Stimulated activated CD4-positive, alpha-beta T cell treated with anti-CD3 and anti-CD28 coated beads, Interleukin-2, amount 100 ng/mL, for 24 hours (primary cell): ENCODE results near the gene RAB7A.

Source experiments
- DNase-seq, 2 donors: peaks; one replicate each; pipeline ENCODE4 v3.0.0-alpha.2; 2020

RAB7A gene

DNA sequence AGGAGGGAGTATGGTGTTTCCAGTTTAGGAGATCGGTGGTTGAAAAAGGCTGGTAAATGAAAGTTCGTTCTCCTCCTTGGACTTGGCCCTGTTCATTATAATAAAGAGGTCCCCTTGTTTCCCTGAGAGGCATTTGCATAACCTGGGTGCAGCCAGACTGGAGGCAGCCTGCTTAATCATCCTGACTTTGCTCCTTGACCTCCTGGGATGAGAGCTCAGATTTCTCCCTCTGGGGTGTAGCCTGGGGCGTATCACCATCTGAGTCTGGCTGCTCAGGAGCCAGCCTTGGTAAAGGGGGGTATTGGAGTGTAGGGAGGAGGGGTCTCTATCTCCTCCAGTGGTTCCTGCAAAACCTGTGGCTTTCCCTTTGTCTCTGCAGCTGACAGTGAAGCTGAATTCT is 132.2 kb downstream of the RAB7A start:
- no peak for DNase-seq

DNA sequence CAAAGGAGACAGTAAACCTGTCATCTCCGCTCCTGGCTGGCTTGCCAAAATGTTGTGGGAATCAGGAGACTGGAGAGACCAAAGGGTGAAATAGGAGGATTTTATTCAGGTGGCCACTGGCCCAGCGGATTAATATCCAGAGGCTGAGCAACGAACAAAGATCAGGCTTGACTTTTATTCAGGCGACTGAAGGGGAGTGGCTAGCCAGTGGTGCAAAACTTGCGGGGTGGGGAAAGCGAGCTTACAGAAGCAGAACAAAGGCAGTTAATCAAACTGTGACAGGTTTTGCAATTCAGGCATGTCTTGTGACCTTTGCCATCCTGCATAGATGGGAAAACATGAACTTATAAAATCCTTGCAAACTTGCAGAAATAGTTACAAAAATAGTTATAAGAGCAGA is 133.6 kb downstream of the RAB7A start:
- DNase-seq = no peak

DNA sequence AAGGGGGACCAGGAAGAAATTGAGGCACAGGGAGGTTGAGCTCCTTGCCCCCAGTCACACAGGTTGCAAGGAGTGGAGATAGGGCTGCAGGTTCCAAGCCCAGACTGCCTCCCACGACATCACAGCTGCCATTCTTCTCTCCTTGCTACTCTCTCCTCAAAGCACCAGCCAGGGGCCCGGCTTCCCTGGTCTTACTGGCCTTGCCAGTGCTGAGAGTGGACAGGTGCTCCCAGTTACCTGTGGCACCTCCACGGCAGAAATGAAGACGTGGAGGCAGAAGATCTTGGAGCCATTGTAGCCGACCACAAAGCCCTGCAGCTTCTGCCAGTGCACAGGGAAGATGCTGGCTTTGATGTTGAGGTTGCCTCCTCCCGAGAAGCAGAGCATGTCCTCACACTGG is 135.5 kb downstream of the RAB7A start:
- no peak for DNase-seq

DNA sequence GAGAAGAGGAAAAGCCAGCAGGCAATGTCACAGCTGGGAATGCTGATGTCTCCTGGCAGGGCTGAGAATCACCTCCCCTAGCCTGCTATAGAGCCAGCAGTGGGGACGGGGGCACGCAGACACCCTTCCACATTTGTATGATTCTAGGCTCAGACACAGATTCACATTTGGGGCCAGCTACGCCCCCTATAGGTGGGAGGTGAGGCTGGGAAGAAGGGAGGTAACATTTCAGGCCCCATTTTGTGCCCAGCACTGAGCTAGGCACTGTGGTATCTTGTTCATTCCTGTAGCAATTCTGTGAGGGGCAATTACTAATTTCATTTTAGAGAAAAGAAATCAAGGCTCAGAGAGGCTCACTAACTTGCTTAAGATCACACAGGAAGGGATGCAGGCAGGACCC is 137.6 kb downstream of the RAB7A start:
- DNase-seq = peak in 1 of 2 donors; percentile 34
